ENCODE data around the gene DPM3.

Gene DPM3

GRCh38 chr1:155175281-155175926 lies 35.1 kb upstream of the DPM3 start:
- no peak overlapping the region for H3K27ac ChIP-seq (ENCODE audit: insufficient read depth, low read length, poor library complexity, severe bottlenecking)
- DNase-seq: no peak
- H3K4me1 ChIP-seq (ENCODE audit: control insufficient read depth, insufficient read depth, low read length, poor library complexity, severe bottlenecking): peaks cover 32% of the 10 kb centered on the region
- H3K36me3 ChIP-seq (ENCODE audit: control insufficient read depth, insufficient read depth, low read length): peaks cover 23% of the 10 kb centered on the region
- no peak overlapping the region for H3K4me3 ChIP-seq (ENCODE audit: insufficient read depth, low read depth, low read length, poor library complexity, severe bottlenecking)
- H3K9me3 ChIP-seq (ENCODE audit: control insufficient read depth, low read length): no peaks in the 10 kb centered on the region
- H3K27me3 ChIP-seq (replicated peaks; ENCODE audit: control insufficient read depth, insufficient read depth, low read length, poor library complexity, severe bottlenecking): no peaks in the 10 kb centered on the region

- H3K27ac ChIP-seq (ENCODE audit: insufficient read depth, low read length, poor library complexity, severe bottlenecking): peak overlapping the region; percentile 91
- no peaks in the 10 kb centered on the region for H3K9me3 ChIP-seq (ENCODE audit: control insufficient read depth, low read length)
- peaks cover 20% of the 10 kb centered on the region for H3K36me3 ChIP-seq (ENCODE audit: control insufficient read depth, insufficient read depth, low read length)
- H3K4me3 ChIP-seq (ENCODE audit: insufficient read depth, low read depth, low read length, poor library complexity, severe bottlenecking): peak overlapping the region; percentile 84
- no peaks in the 10 kb centered on the region for H3K27me3 ChIP-seq (replicated peaks; ENCODE audit: control insufficient read depth, insufficient read depth, low read length, poor library complexity, severe bottlenecking)
- peaks cover 32% of the 10 kb centered on the region for H3K4me1 ChIP-seq (ENCODE audit: control insufficient read depth, insufficient read depth, low read length, poor library complexity, severe bottlenecking)
- DNase-seq: peak in 2 of 3 donors; percentile 33 to 48
Observed at GRCh38 chr1:155174324-155175280, 34.3 kb upstream of the DPM3 start.

- peak within 1 kb of the TSS; percentile 91 for H3K27ac ChIP-seq (ENCODE audit: insufficient read depth, low read length, poor library complexity, severe bottlenecking)
- no peaks in the 10 kb centered on the region for H3K9me3 ChIP-seq (ENCODE audit: control insufficient read depth, low read length)
- DNase-seq: peak; percentile 39 to 61 (median 47)
- H3K4me3 ChIP-seq (ENCODE audit: insufficient read depth, low read depth, low read length, poor library complexity, severe bottlenecking): peak within 1 kb of the TSS; percentile 84
- no peaks in the 10 kb centered on the region for H3K27me3 ChIP-seq (replicated peaks; ENCODE audit: control insufficient read depth, insufficient read depth, low read length, poor library complexity, severe bottlenecking)
- H3K4me1 ChIP-seq (ENCODE audit: control insufficient read depth, insufficient read depth, low read length, poor library complexity, severe bottlenecking): peaks cover 32% of the 10 kb centered on the region
- peaks cover 20% of the 10 kb centered on the region for H3K36me3 ChIP-seq (ENCODE audit: control insufficient read depth, insufficient read depth, low read length)
Observed at GRCh38 chr1:155173478-155174323, 33.4 kb upstream of the DPM3 start, which contains the start of gene TRIM46. TRIM46 (plus strand) TSS chr1:155173849; CDS start chr1:155173967, 118 bp downstream.

GRCh38 chr1:155172732-155173477 lies 32.6 kb upstream of the DPM3 start, which contains the start of gene KRTCAP2:
KRTCAP2 (minus strand) TSS chr1:155173304; CDS start chr1:155173224, 80 bp downstream.
- peak; percentile 87 to 92 (median 91) for DNase-seq
- Histone ChIP-seq H3K27me3 (replicated peaks; ENCODE audit: control insufficient read depth, insufficient read depth, low read length, poor library complexity, severe bottlenecking) (no peaks in the 10 kb centered on the region), H3K4me1 (ENCODE audit: control insufficient read depth, insufficient read depth, low read length, poor library complexity, severe bottlenecking) (peaks cover 33% of the 10 kb centered on the region), H3K36me3 (ENCODE audit: control insufficient read depth, insufficient read depth, low read length) (peaks cover 15% of the 10 kb centered on the region), H3K27ac (ENCODE audit: insufficient read depth, low read length, poor library complexity, severe bottlenecking) (peak within 1 kb of the TSS; percentile 91), H3K4me3 (ENCODE audit: insufficient read depth, low read depth, low read length, poor library complexity, severe bottlenecking) (peak within 1 kb of the TSS; percentile 84), H3K9me3 (ENCODE audit: control insufficient read depth, low read length) (no peaks in the 10 kb centered on the region)

- Histone ChIP-seq H3K4me3 (ENCODE audit: insufficient read depth, low read depth, low read length, poor library complexity, severe bottlenecking) (peak overlapping the region; percentile 84), H3K27ac (ENCODE audit: insufficient read depth, low read length, poor library complexity, severe bottlenecking) (peak overlapping the region; percentile 91), H3K27me3 (replicated peaks; ENCODE audit: control insufficient read depth, insufficient read depth, low read length, poor library complexity, severe bottlenecking) (no peaks in the 10 kb centered on the region), H3K36me3 (ENCODE audit: control insufficient read depth, insufficient read depth, low read length) (peaks cover 13% of the 10 kb centered on the region), H3K9me3 (ENCODE audit: control insufficient read depth, low read length) (no peaks in the 10 kb centered on the region), H3K4me1 (ENCODE audit: control insufficient read depth, insufficient read depth, low read length, poor library complexity, severe bottlenecking) (peaks cover 41% of the 10 kb centered on the region)
- no peak for DNase-seq
Observed at GRCh38 chr1:155171836-155172731, 31.8 kb upstream of the DPM3 start.

GRCh38 chr1:155170806-155171205 lies 30.5 kb upstream of the DPM3 start:
- H3K9me3 ChIP-seq (ENCODE audit: control insufficient read depth, low read length): no peaks in the 10 kb centered on the region
- H3K27ac ChIP-seq (ENCODE audit: insufficient read depth, low read length, poor library complexity, severe bottlenecking): no peak overlapping the region
- peaks cover 13% of the 10 kb centered on the region for H3K36me3 ChIP-seq (ENCODE audit: control insufficient read depth, insufficient read depth, low read length)
- H3K4me1 ChIP-seq (ENCODE audit: control insufficient read depth, insufficient read depth, low read length, poor library complexity, severe bottlenecking): peaks cover 30% of the 10 kb centered on the region
- H3K27me3 ChIP-seq (replicated peaks; ENCODE audit: control insufficient read depth, insufficient read depth, low read length, poor library complexity, severe bottlenecking): no peaks in the 10 kb centered on the region
- no peak overlapping the region for H3K4me3 ChIP-seq (ENCODE audit: insufficient read depth, low read depth, low read length, poor library complexity, severe bottlenecking)
- no peak for DNase-seq

GRCh38 chr1:155170101-155170785 lies 29.9 kb upstream of the DPM3 start:
- Histone ChIP-seq H3K4me1 (ENCODE audit: control insufficient read depth, insufficient read depth, low read length, poor library complexity, severe bottlenecking) (peaks cover 28% of the 10 kb centered on the region), H3K9me3 (ENCODE audit: control insufficient read depth, low read length) (no peaks in the 10 kb centered on the region), H3K4me3 (ENCODE audit: insufficient read depth, low read depth, low read length, poor library complexity, severe bottlenecking) (no peak overlapping the region), H3K36me3 (ENCODE audit: control insufficient read depth, insufficient read depth, low read length) (peaks cover 13% of the 10 kb centered on the region), H3K27ac (ENCODE audit: insufficient read depth, low read length, poor library complexity, severe bottlenecking) (no peak overlapping the region), H3K27me3 (replicated peaks; ENCODE audit: control insufficient read depth, insufficient read depth, low read length, poor library complexity, severe bottlenecking) (no peaks in the 10 kb centered on the region)
- no peak for DNase-seq

GRCh38 chr1:155169541-155169940 lies 29.2 kb upstream of the DPM3 start:
- no peaks in the 10 kb centered on the region for H3K27me3 ChIP-seq (replicated peaks; ENCODE audit: control insufficient read depth, insufficient read depth, low read length, poor library complexity, severe bottlenecking)
- no peak overlapping the region for H3K27ac ChIP-seq (ENCODE audit: insufficient read depth, low read length, poor library complexity, severe bottlenecking)
- peaks cover 21% of the 10 kb centered on the region for H3K4me1 ChIP-seq (ENCODE audit: control insufficient read depth, insufficient read depth, low read length, poor library complexity, severe bottlenecking)
- no peak overlapping the region for H3K4me3 ChIP-seq (ENCODE audit: insufficient read depth, low read depth, low read length, poor library complexity, severe bottlenecking)
- no peaks in the 10 kb centered on the region for H3K9me3 ChIP-seq (ENCODE audit: control insufficient read depth, low read length)
- peaks cover 13% of the 10 kb centered on the region for H3K36me3 ChIP-seq (ENCODE audit: control insufficient read depth, insufficient read depth, low read length)
- no peak for DNase-seq
